Activated naive CD4-positive, alpha-beta T cell treated with anti-CD3 and anti-CD28 coated beads, Interleukin-2, amount 10 ng/mL, durations not matched to agents 7 days and 5 days (primary cell): ENCODE results near the gene DCLK1.
"Not testable (repeated sequence)": the region's sequence is repeated elsewhere in the genome, so short reads cannot be mapped to it uniquely, and the experiment has no call there.

Experiments used
- CTCF ChIA-PET: fragments of 350-600 bp; sonication (Branson Sonifier 250); formaldehyde crosslinking; loops from one replicate; lab custom pipeline; 2021; ENCODE audit warnings: antibody characterized with exemption; lab: Charles Lee
- DNase-seq: peaks from one replicate; pipeline ENCODE4 v3.0.0-alpha.2; 2020
- H3K27ac Mint-ChIP-seq: one replicate; pipeline ENCODE4 v1.8.0; 2021; ENCODE audit warnings: mild to moderate bottlenecking, moderate library complexity, mixed read lengths
- H3K27me3 Mint-ChIP-seq: one replicate; pipeline ENCODE4 v1.8.0; 2021; ENCODE audit warnings: mild to moderate bottlenecking, mixed read lengths
- H3K36me3 Mint-ChIP-seq: one replicate; pipeline ENCODE4 v1.8.0; 2021; ENCODE audit warnings: mixed read lengths
- H3K4me1 Mint-ChIP-seq: one replicate; pipeline ENCODE4 v1.8.0; 2021; ENCODE audit warnings: mixed read lengths
- H3K4me3 Mint-ChIP-seq: one replicate; pipeline ENCODE4 v1.8.0; 2021; ENCODE audit warnings: mild to moderate bottlenecking, moderate library complexity, mixed read lengths
- H3K9me3 Mint-ChIP-seq: one replicate; pipeline ENCODE4 v1.8.0; 2021; ENCODE audit warnings: mixed read lengths

The DCLK1 gene

GRCh38 chr13:36088001-36088400 lies 43.2 kb downstream of the DCLK1 start:
- CTCF ChIA-PET: no interaction called here
- DNase-seq: no peak

GRCh38 chr13:36086117-36086516 lies 45.1 kb downstream of the DCLK1 start:
- H3K4me3 Mint-ChIP-seq: no peak overlapping the region
- H3K9me3 Mint-ChIP-seq: no peaks in the 10 kb centered on the region
- no peaks in the 10 kb centered on the region for H3K36me3 Mint-ChIP-seq
- no peak overlapping the region for H3K27ac Mint-ChIP-seq
- DNase-seq: no peak
- H3K4me1 Mint-ChIP-seq: no peaks in the 10 kb centered on the region
- no peaks in the 10 kb centered on the region for H3K27me3 Mint-ChIP-seq
- CTCF ChIA-PET: no interaction called here

More at GRCh38 chr13:36088001-36088400, 43.2 kb downstream of the DCLK1 start:
- no peak overlapping the region for H3K27ac Mint-ChIP-seq
- H3K4me3 Mint-ChIP-seq: no peak overlapping the region
- no peaks in the 10 kb centered on the region for H3K27me3 Mint-ChIP-seq
- no peaks in the 10 kb centered on the region for H3K9me3 Mint-ChIP-seq
- H3K36me3 Mint-ChIP-seq: no peaks in the 10 kb centered on the region
- no peaks in the 10 kb centered on the region for H3K4me1 Mint-ChIP-seq

GRCh38 chr13:36084131-36084530 lies 47.1 kb downstream of the DCLK1 start:
- H3K4me3 Mint-ChIP-seq: no peak overlapping the region
- CTCF ChIA-PET: no interaction called here

GRCh38 chr13:36082806-36083205 lies 48.4 kb downstream of the DCLK1 start:
- no peak for DNase-seq
- no peaks in the 10 kb centered on the region for H3K9me3 Mint-ChIP-seq
- no peaks in the 10 kb centered on the region for H3K27me3 Mint-ChIP-seq
- CTCF ChIA-PET: no interaction called here
- no peaks in the 10 kb centered on the region for H3K4me1 Mint-ChIP-seq
- H3K36me3 Mint-ChIP-seq: no peaks in the 10 kb centered on the region
- H3K27ac Mint-ChIP-seq: no peak overlapping the region
- H3K4me3 Mint-ChIP-seq: no peak overlapping the region

More at GRCh38 chr13:36084131-36084530, 47.1 kb downstream of the DCLK1 start:
- no peaks in the 10 kb centered on the region for H3K9me3 Mint-ChIP-seq
- H3K27me3 Mint-ChIP-seq: no peaks in the 10 kb centered on the region
- H3K4me1 Mint-ChIP-seq: no peaks in the 10 kb centered on the region
- H3K27ac Mint-ChIP-seq: no peak overlapping the region
- DNase-seq: no peak
- H3K36me3 Mint-ChIP-seq: no peaks in the 10 kb centered on the region

- CTCF ChIA-PET: no interaction called here
- no peaks in the 10 kb centered on the region for H3K27me3 Mint-ChIP-seq
- no peak overlapping the region for H3K4me3 Mint-ChIP-seq
- H3K27ac Mint-ChIP-seq: no peak overlapping the region
- DNase-seq: no peak
- no peaks in the 10 kb centered on the region for H3K36me3 Mint-ChIP-seq
- H3K4me1 Mint-ChIP-seq: no peaks in the 10 kb centered on the region
- H3K9me3 Mint-ChIP-seq: no peaks in the 10 kb centered on the region
Observed at GRCh38 chr13:36082396-36082795, 48.8 kb downstream of the DCLK1 start.

- H3K9me3 Mint-ChIP-seq: peaks cover 1% of the 10 kb centered on the region
- H3K4me1 Mint-ChIP-seq: no peaks in the 10 kb centered on the region
- no peak overlapping the region for H3K4me3 Mint-ChIP-seq
- H3K36me3 Mint-ChIP-seq: no peaks in the 10 kb centered on the region
- CTCF ChIA-PET: no interaction called here
- DNase-seq: no peak
- no peak overlapping the region for H3K27ac Mint-ChIP-seq
- H3K27me3 Mint-ChIP-seq: no peaks in the 10 kb centered on the region
Observed at GRCh38 chr13:36076211-36076610, 55.0 kb downstream of the DCLK1 start.

- Mint-ChIP-seq H3K27ac (no peak overlapping the region), H3K27me3 (no peaks in the 10 kb centered on the region), H3K4me3 (no peak overlapping the region), H3K4me1 (no peaks in the 10 kb centered on the region), H3K36me3 (no peaks in the 10 kb centered on the region), H3K9me3 (peaks cover 1% of the 10 kb centered on the region)
- no peak for DNase-seq
- CTCF ChIA-PET: no interaction called here
Observed at GRCh38 chr13:36074659-36075058, 56.5 kb downstream of the DCLK1 start.

- Mint-ChIP-seq H3K27me3 (no peaks in the 10 kb centered on the region), H3K27ac (no peak overlapping the region), H3K4me1 (no peaks in the 10 kb centered on the region), H3K4me3 (no peak overlapping the region), H3K9me3 (peaks cover 1% of the 10 kb centered on the region), H3K36me3 (no peaks in the 10 kb centered on the region)
- no peak for DNase-seq
- CTCF ChIA-PET: no interaction called here
Observed at GRCh38 chr13:36072152-36072935, 58.8 kb downstream of the DCLK1 start.

GRCh38 chr13:36070504-36071192 lies 60.5 kb downstream of the DCLK1 start:
- H3K27me3 Mint-ChIP-seq, H3K4me1 Mint-ChIP-seq, DNase-seq, H3K36me3 Mint-ChIP-seq, H3K4me3 Mint-ChIP-seq, CTCF ChIA-PET, H3K9me3 Mint-ChIP-seq, H3K27ac Mint-ChIP-seq: not testable (repeated sequence)

- no peak for DNase-seq
- no peaks in the 10 kb centered on the region for H3K4me1 Mint-ChIP-seq
- H3K27ac Mint-ChIP-seq: no peak overlapping the region
- no peak overlapping the region for H3K4me3 Mint-ChIP-seq
- no peaks in the 10 kb centered on the region for H3K27me3 Mint-ChIP-seq
- no peaks in the 10 kb centered on the region for H3K36me3 Mint-ChIP-seq
- H3K9me3 Mint-ChIP-seq: peaks cover 1% of the 10 kb centered on the region
- CTCF ChIA-PET: no interaction called here
Observed at GRCh38 chr13:36069881-36070366, 61.3 kb downstream of the DCLK1 start.

GRCh38 chr13:36068991-36069390 lies 62.2 kb downstream of the DCLK1 start:
- CTCF ChIA-PET: no interaction called here
- Mint-ChIP-seq H3K27me3 (no peaks in the 10 kb centered on the region), H3K36me3 (no peaks in the 10 kb centered on the region), H3K27ac (no peak overlapping the region), H3K4me1 (no peaks in the 10 kb centered on the region), H3K9me3 (no peaks in the 10 kb centered on the region), H3K4me3 (no peak overlapping the region)
- DNase-seq: no peak

GRCh38 chr13:36068566-36068965 lies 62.6 kb downstream of the DCLK1 start:
- CTCF ChIA-PET: no interaction called here
- no peak for DNase-seq
- no peaks in the 10 kb centered on the region for H3K9me3 Mint-ChIP-seq
- no peaks in the 10 kb centered on the region for H3K27me3 Mint-ChIP-seq
- no peaks in the 10 kb centered on the region for H3K36me3 Mint-ChIP-seq
- H3K4me3 Mint-ChIP-seq: no peak overlapping the region
- H3K27ac Mint-ChIP-seq: no peak overlapping the region
- no peaks in the 10 kb centered on the region for H3K4me1 Mint-ChIP-seq

- no peaks in the 10 kb centered on the region for H3K27me3 Mint-ChIP-seq
- H3K36me3 Mint-ChIP-seq: no peaks in the 10 kb centered on the region
- no peaks in the 10 kb centered on the region for H3K4me1 Mint-ChIP-seq
- no peak for DNase-seq
- no peak overlapping the region for H3K4me3 Mint-ChIP-seq
- CTCF ChIA-PET: no interaction called here
- no peaks in the 10 kb centered on the region for H3K9me3 Mint-ChIP-seq
- no peak overlapping the region for H3K27ac Mint-ChIP-seq
Observed at GRCh38 chr13:36067746-36068381, 63.3 kb downstream of the DCLK1 start.

- Mint-ChIP-seq H3K27me3 (no peaks in the 10 kb centered on the region), H3K27ac (no peak overlapping the region), H3K36me3 (no peaks in the 10 kb centered on the region), H3K4me1 (no peaks in the 10 kb centered on the region), H3K4me3 (no peak overlapping the region), H3K9me3 (peaks cover 2% of the 10 kb centered on the region)
- DNase-seq: no peak
- CTCF ChIA-PET: no interaction called here
Observed at GRCh38 chr13:36062249-36062648, 68.9 kb downstream of the DCLK1 start.
